Astrocyte (in vitro differentiated cells and primary cell): Measurements from ENCODE around the gene MPP3. TPM values are rescaled to one million over a fixed set of nuclear protein-coding genes. Genes with fewer than 3 reads are reported as not detected.

Experiments
- DNase-seq: peaks from one replicate; pipeline ENCODE4 v3.0.0-alpha.2; 2010; ENCODE audit warnings: low read depth
- FAIRE-seq: peaks from 2 replicates; lab custom pipeline; 2011; peaks lifted over from hg19 to GRCh38; lab: Jason Lieb, UNC
- H2AFZ ChIP-seq: 2 replicates; pipeline ENCODE4 v1.6.0; 2012; ENCODE audit warnings: low read depth, low read length, inconsistent platforms
- H3K27ac ChIP-seq: 2 replicates; pipeline ENCODE4 v1.5.1; 2011; ENCODE audit warnings: low read depth, low read length, inconsistent platforms
- H3K27me3 ChIP-seq: 2 replicates; pipeline ENCODE4 v1.6.0; 2011; ENCODE audit warnings: low read length, inconsistent platforms; ENCODE audit not compliant: insufficient read depth
- H3K36me3 ChIP-seq: 2 replicates; pipeline ENCODE4 v1.5.1; 2011; ENCODE audit warnings: low read length, inconsistent platforms; ENCODE audit not compliant: insufficient read depth
- H3K4me1 ChIP-seq: 2 replicates; pipeline ENCODE4 v1.5.1; 2011; ENCODE audit warnings: low read length, inconsistent platforms; ENCODE audit not compliant: insufficient read depth
- H3K4me2 ChIP-seq: 2 replicates; pipeline ENCODE4 v1.6.0; 2012; ENCODE audit warnings: low read length, inconsistent platforms
- H3K4me3 ChIP-seq: 2 replicates; pipeline ENCODE4 v1.5.1; 2011; ENCODE audit warnings: low read depth, mild to moderate bottlenecking, low read length, inconsistent platforms; ENCODE audit not compliant: insufficient read depth
- H3K79me2 ChIP-seq: 2 replicates; pipeline ENCODE4 v1.6.0; 2012; ENCODE audit warnings: mild to moderate bottlenecking, low read length, inconsistent platforms; ENCODE audit not compliant: insufficient read depth
- H3K9ac ChIP-seq: 2 replicates; pipeline ENCODE4 v1.6.0; 2012; ENCODE audit warnings: mild to moderate bottlenecking, low read length, inconsistent platforms
- H3K9me3 ChIP-seq: 2 replicates; pipeline ENCODE4 v1.5.1; 2012; ENCODE audit warnings: low read depth, mild to moderate bottlenecking, low read length, inconsistent platforms; ENCODE audit not compliant: insufficient read depth
- H4K20me1 ChIP-seq: 2 replicates; pipeline ENCODE4 v1.6.0; 2012; ENCODE audit warnings: low read length, inconsistent platforms; ENCODE audit not compliant: insufficient read depth
- H3K27ac Mint-ChIP-seq: one replicate; pipeline ENCODE4 v1.8.0; 2021; ENCODE audit warnings: mild to moderate bottlenecking, mixed read lengths; ENCODE audit not compliant: unreplicated experiment
- H3K27me3 Mint-ChIP-seq: one replicate; pipeline ENCODE4 v1.8.0; 2021; ENCODE audit warnings: low read depth, mixed read lengths; ENCODE audit not compliant: unreplicated experiment
- H3K36me3 Mint-ChIP-seq: one replicate; pipeline ENCODE4 v1.8.0; 2021; ENCODE audit warnings: low read depth, mixed read lengths; ENCODE audit not compliant: unreplicated experiment
- H3K4me1 Mint-ChIP-seq: one replicate; pipeline ENCODE4 v1.8.0; 2021; ENCODE audit warnings: low read depth, mixed read lengths; ENCODE audit not compliant: unreplicated experiment
- H3K4me3 Mint-ChIP-seq: one replicate; pipeline ENCODE4 v1.8.0; 2021; ENCODE audit warnings: mild to moderate bottlenecking, moderate library complexity, mixed read lengths; ENCODE audit not compliant: unreplicated experiment
- H3K9me3 Mint-ChIP-seq: one replicate; pipeline ENCODE4 v1.8.0; 2021; ENCODE audit warnings: mild to moderate bottlenecking, mixed read lengths; ENCODE audit not compliant: unreplicated experiment
- CTCF ChIP-seq: IDR thresholded peaks from 2 replicates; pipeline ENCODE4 v1.5.1; 2011; ENCODE audit warnings: low read depth, mild to moderate bottlenecking, inconsistent platforms, low read length, moderate library complexity; ENCODE audit not compliant: insufficient read depth
- EZH2 ChIP-seq: IDR thresholded peaks from 2 replicates; pipeline ENCODE4 v1.6.1; 2012; ENCODE audit warnings: mild to moderate bottlenecking, low read length, inconsistent platforms; ENCODE audit not compliant: insufficient read depth
- total RNA-seq: library from RNA; stranded (reverse); gene quantifications from 2 replicates; pipeline ENCODE4 v1.2.1, GENCODE V29; 2021

The MPP3 gene
- total RNA-seq, 1 donor from 2014 or later = 6.5 TPM

- DNase-seq (no peak), FAIRE-seq (no peak)
- H3K27ac Mint-ChIP-seq = no peak overlapping the region
- peaks cover 26% of the 10 kb centered on the region for H3K36me3 Mint-ChIP-seq
- Histone ChIP-seq H3K79me2 (no peaks in the 10 kb centered on the region), H3K27ac (no peak overlapping the region), H3K4me1 (no peaks in the 10 kb centered on the region), H2AFZ (no peak overlapping the region), H4K20me1 (peaks cover 37% of the 10 kb centered on the region), H3K4me2 (no peak overlapping the region), H3K27me3 (no peaks in the 10 kb centered on the region), H3K9ac (no peak overlapping the region), H3K36me3 (peaks cover 36% of the 10 kb centered on the region), H3K9me3 (no peaks in the 10 kb centered on the region), H3K4me3 (no peak overlapping the region)
- no peaks in the 10 kb centered on the region for H3K9me3 Mint-ChIP-seq
- TF ChIP-seq EZH2 = no peak
- H3K4me3 Mint-ChIP-seq = no peak overlapping the region
- no peaks in the 10 kb centered on the region for H3K4me1 Mint-ChIP-seq
- no peaks in the 10 kb centered on the region for H3K27me3 Mint-ChIP-seq
Observed at GRCh38 chr17:43769426-43769825, 63.5 kb downstream of the MPP3 start.

- H3K9ac ChIP-seq = no peak overlapping the region
- H3K4me1 ChIP-seq = no peaks in the 10 kb centered on the region
- H3K36me3 ChIP-seq = peaks cover 31% of the 10 kb centered on the region
- Mint-ChIP-seq H3K4me1 (no peaks in the 10 kb centered on the region), H3K9me3 (no peaks in the 10 kb centered on the region), H3K27ac (peak overlapping the region; percentile 41), H3K27me3 (no peaks in the 10 kb centered on the region), H3K36me3 (peaks cover 26% of the 10 kb centered on the region), H3K4me3 (no peak overlapping the region)
- H3K4me2 ChIP-seq = no peak overlapping the region
- H3K27ac ChIP-seq = no peak overlapping the region
- no peak for FAIRE-seq
- H2AFZ ChIP-seq = no peak overlapping the region
- no peak overlapping the region for H3K4me3 ChIP-seq
- no peak for DNase-seq
- TF ChIP-seq EZH2 (no peak), CTCF (no peak)
- no peaks in the 10 kb centered on the region for H3K9me3 ChIP-seq
- no peaks in the 10 kb centered on the region for H3K27me3 ChIP-seq
- H3K79me2 ChIP-seq = no peaks in the 10 kb centered on the region
- H4K20me1 ChIP-seq = peaks cover 32% of the 10 kb centered on the region
Observed at GRCh38 chr17:43768943-43769342, 64.0 kb downstream of the MPP3 start.

- H3K9ac ChIP-seq = no peak overlapping the region
- DNase-seq (no peak), FAIRE-seq (no peak)
- H3K9me3 ChIP-seq = no peaks in the 10 kb centered on the region
- no peaks in the 10 kb centered on the region for H3K4me1 ChIP-seq
- peaks cover 29% of the 10 kb centered on the region for H3K36me3 ChIP-seq
- H2AFZ ChIP-seq = no peak overlapping the region
- H3K27ac ChIP-seq = no peak overlapping the region
- H3K4me3 ChIP-seq = no peak overlapping the region
- no peaks in the 10 kb centered on the region for H3K27me3 ChIP-seq
- Mint-ChIP-seq H3K4me3 (no peak overlapping the region), H3K9me3 (no peaks in the 10 kb centered on the region), H3K36me3 (peaks cover 24% of the 10 kb centered on the region), H3K4me1 (no peaks in the 10 kb centered on the region), H3K27ac (no peak overlapping the region), H3K27me3 (peaks cover 2% of the 10 kb centered on the region)
- H4K20me1 ChIP-seq = peaks cover 30% of the 10 kb centered on the region
- H3K4me2 ChIP-seq = no peak overlapping the region
- no peak for TF ChIP-seq CTCF
- no peak for TF ChIP-seq EZH2
- no peaks in the 10 kb centered on the region for H3K79me2 ChIP-seq
Observed at GRCh38 chr17:43768382-43768781, 64.6 kb downstream of the MPP3 start.
